ENCODE data around the gene DUT. TPM values are rescaled to one million over a fixed set of nuclear protein-coding genes. Genes with fewer than 3 reads are reported as not detected.

Gene DUT
- total RNA-seq, 1 experiment from 2014 or later = 130 TPM

GRCh38 chr15:48330105-48330785 is 984 bp upstream of the DUT start:
- intact Hi-C loops (cut with micrococcal nuclease) = no loop called here
- peak overlapping the region; percentile 96 for H3K9ac ChIP-seq (ENCODE audit: low read length)
- no peaks in the 10 kb centered on the region for H4K20me1 ChIP-seq (ENCODE audit: insufficient read depth)
- peak overlapping the region; percentile 90 for H3K4me2 ChIP-seq (ENCODE audit: low read length)
- H3K79me2 ChIP-seq (ENCODE audit: insufficient read depth, low read length) = peaks cover 41% of the 10 kb centered on the region
- no peak for TF ChIP-seq CTCF (IDR thresholded peaks at IDR 0.05 in 2 of 3, conservative IDR thresholded peaks at IDR 0.05 in 1 of 3; ENCODE audit: borderline replicate concordance in 1 of 3, insufficient read depth in 1 of 3, low read depth in 2 of 3, low read length in 2 of 3)
- no peak for TF ChIP-seq SRF (IDR thresholded peaks at IDR 0.05; ENCODE audit: low read depth)
- no peak for TF ChIP-seq REST (IDR thresholded peaks at IDR 0.05; ENCODE audit: low read depth)
- no peak for TF ChIP-seq RAD21 (IDR thresholded peaks at IDR 0.05; ENCODE audit: low read depth)
- no peak for TF ChIP-seq ELF1 (IDR thresholded peaks at IDR 0.05; ENCODE audit: borderline replicate concordance, low read depth)
- TF ChIP-seq EZH2 (IDR thresholded peaks at IDR 0.05) = no peak
- TF ChIP-seq SP1 (IDR thresholded peaks at IDR 0.05; ENCODE audit: low read depth) = no peak
- TF ChIP-seq FOSL1 (IDR thresholded peaks at IDR 0.05; ENCODE audit: low read depth) = no peak
- no peak for TF ChIP-seq SIN3A (IDR thresholded peaks at IDR 0.05; ENCODE audit: low read depth)
- TF ChIP-seq JUND (IDR thresholded peaks at IDR 0.05) = no peak
- no peak for TF ChIP-seq POLR2AphosphoS5 (IDR thresholded peaks at IDR 0.05; ENCODE audit: low read depth, low read length)
- TF ChIP-seq ATF3 (IDR thresholded peaks at IDR 0.05) = no peak
- TF ChIP-seq YY1 (IDR thresholded peaks at IDR 0.05; ENCODE audit: extremely low read depth, insufficient replicate concordance, low read depth, low read length) = no peak
- TF ChIP-seq ZNF274 (IDR thresholded peaks at IDR 0.05; ENCODE audit: low read depth, low read length) = no peak
- no peak for TF ChIP-seq POLR2A (IDR thresholded peaks at IDR 0.05; ENCODE audit: borderline replicate concordance, extremely low read depth, insufficient read depth, insufficient read length)
- no peak for TF ChIP-seq CEBPB (IDR thresholded peaks at IDR 0.05; ENCODE audit: low read depth)
- TF ChIP-seq ZBTB33 (IDR thresholded peaks at IDR 0.05; ENCODE audit: extremely low read depth, insufficient replicate concordance, low read length) = no peak
- no peaks in the 10 kb centered on the region for H3K9me3 ChIP-seq (ENCODE audit: control insufficient read depth in 1 of 2, insufficient read depth in 1 of 2, low read depth in 1 of 2, low read length in 2 of 2)
- peak overlapping the region; percentile 82 to 85 for H3K4me3 ChIP-seq (replicated peaks in 1 of 2; ENCODE audit: low read depth in 1 of 2, low read length in 2 of 2)
- ATAC-seq (no peak), DNase-seq (ENCODE audit: low read depth, low spot score) (no peak)
- peak overlapping the region; percentile 97; the same call in 1 of the 2 replicates for H3K27ac ChIP-seq (ENCODE audit: low read depth, low read length)
- H3K27me3 ChIP-seq (ENCODE audit: insufficient read depth, low read length) = no peaks in the 10 kb centered on the region
- peaks cover under 1 to 7% of the 10 kb centered on the region in 2 experiments; a peak in 1 of 4 replicates for H3K36me3 ChIP-seq (ENCODE audit: control insufficient read depth in 1 of 2, insufficient read depth in 2 of 2, low read length in 2 of 2)
- H2AFZ ChIP-seq (ENCODE audit: low read depth, low read length, poor library complexity, severe bottlenecking) = no peak overlapping the region
- H3K9me2 ChIP-seq (ENCODE audit: insufficient read depth) = no peaks in the 10 kb centered on the region
- RAD21 ChIA-PET (ENCODE audit: low non-redundant PET in 1 of 2, low total read pairs in 2 of 2, uncharacterized antibody in 2 of 2, unreplicated experiment in 2 of 2) = no interaction called here
- BruUV-seq (replicated peaks) = TSS peak; percentile 80
- CTCF ChIA-PET = no interaction called here
- POLR2A ChIA-PET = no interaction called here
- peaks cover 13 to 20% of the 10 kb centered on the region in 2 experiments; a peak in 3 of 4 replicates for H3K4me1 ChIP-seq (ENCODE audit: control insufficient read depth in 1 of 2, insufficient read depth in 2 of 2, low read length in 2 of 2)
